Lower lobe of right lung (tissue), 2 donors: ENCODE results near the gene TARP.
A peak's percentile ranks its signal among the peaks of the same experiment; 100 is the strongest.

Experiments
- ATAC-seq, 2 donors: fragments of 200-7000 bp; cut with Tn5 transposase; one replicate each; pipeline ENCODE4 v1.9.1; 2020 to 2022; ENCODE audit warnings: mild to moderate bottlenecking in 2 of 2, moderate library complexity in 2 of 2
- DNase-seq: peaks from one replicate; pipeline ENCODE4 v3.0.0-alpha.2; 2020
- H3K27ac ChIP-seq: fragments of 200-600 bp; one replicate; pipeline ENCODE4 v1.8.0; 2022
- H3K27me3 ChIP-seq: fragments of 200-600 bp; one replicate; pipeline ENCODE4 v1.8.0; 2022; ENCODE audit warnings: low read depth
- H3K36me3 ChIP-seq: fragments of 200-600 bp; one replicate; pipeline ENCODE4 v1.8.0; 2022; ENCODE audit warnings: mild to moderate bottlenecking
- H3K4me1 ChIP-seq: fragments of 200-600 bp; one replicate; pipeline ENCODE4 v1.8.0; 2022
- H3K4me3 ChIP-seq: fragments of 200-600 bp; one replicate; pipeline ENCODE4 v1.8.0; 2022; ENCODE audit warnings: mild to moderate bottlenecking
- H3K9me3 ChIP-seq: fragments of 200-600 bp; one replicate; pipeline ENCODE4 v1.8.0; 2022
- CTCF ChIP-seq: fragments of 200-600 bp; IDR thresholded peaks from one replicate; pipeline ENCODE4 v1.8.0; 2022; ENCODE audit warnings: antibody characterized with exemption, mild to moderate bottlenecking
- intact Hi-C: fragments of 100-400 bp; cut with DNase I; formaldehyde crosslinking; loops from one replicate; pipeline ENCODE4 v1.11.0; 2022
- donor health status: DM: no; HTN: yes; CAD: no; lungs with severe emphysema.

TARP gene

DNA sequence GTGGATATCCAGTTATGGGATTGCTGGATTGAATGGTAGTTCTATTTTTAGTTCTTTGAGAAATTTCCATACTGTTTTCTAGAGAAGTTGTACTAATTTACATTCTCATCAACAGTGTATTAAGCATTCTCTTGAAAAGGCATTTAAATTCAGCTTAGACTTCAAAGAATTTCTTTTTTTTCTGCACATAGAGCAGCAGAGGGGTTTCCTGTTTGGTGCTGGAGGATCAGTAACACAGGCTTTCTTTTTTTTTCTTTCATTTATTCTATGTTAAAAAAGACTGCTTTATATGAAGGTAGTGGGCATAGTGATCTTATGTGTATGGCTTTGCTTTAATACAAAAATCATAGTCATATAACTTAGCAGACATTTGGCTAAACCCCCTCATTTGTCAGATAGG, 47.6 kb upstream of the TARP start:
- H3K27me3 ChIP-seq: no peaks in the 10 kb centered on the region
- DNase-seq: no peak
- TF ChIP-seq CTCF: no peak

DNA sequence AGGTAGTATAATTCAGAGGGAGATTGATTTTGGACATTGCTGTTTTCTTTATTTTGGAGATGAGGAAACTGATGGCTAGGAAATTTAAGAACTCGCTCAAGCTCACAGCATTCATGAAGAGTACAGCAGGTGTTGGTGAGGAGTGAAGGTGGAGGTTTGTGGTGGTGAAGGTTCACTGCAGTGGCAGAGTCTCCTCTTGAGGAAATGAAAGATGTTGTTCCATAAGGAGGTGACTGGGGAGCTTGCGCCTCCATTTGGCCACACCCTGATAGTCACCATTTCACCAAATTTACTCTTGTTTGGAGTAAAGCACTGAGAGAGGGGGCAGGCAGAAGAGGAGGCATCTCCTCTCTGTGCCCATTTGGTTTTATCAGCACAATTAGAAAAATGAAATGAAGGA, 46.4 kb upstream of the TARP start:
- H3K4me1 ChIP-seq: peaks cover 11% of the 10 kb centered on the region
- H3K27me3 ChIP-seq: no peaks in the 10 kb centered on the region
- H3K36me3 ChIP-seq: no peaks in the 10 kb centered on the region
- no peaks in the 10 kb centered on the region for H3K9me3 ChIP-seq
- ATAC-seq (no peak), DNase-seq (no peak)
- H3K27ac ChIP-seq: no peak overlapping the region
- no peak overlapping the region for H3K4me3 ChIP-seq
- no peak for TF ChIP-seq CTCF
- intact Hi-C loops: no loop called here

More for the DNA sequence above, 47.6 kb upstream of the TARP start:
- Histone ChIP-seq H3K4me3 (no peak overlapping the region), H3K27ac (no peak overlapping the region), H3K4me1 (peaks cover 11% of the 10 kb centered on the region), H3K9me3 (no peaks in the 10 kb centered on the region), H3K36me3 (no peaks in the 10 kb centered on the region)
- intact Hi-C loops: no loop called here
- no peak for ATAC-seq

DNA sequence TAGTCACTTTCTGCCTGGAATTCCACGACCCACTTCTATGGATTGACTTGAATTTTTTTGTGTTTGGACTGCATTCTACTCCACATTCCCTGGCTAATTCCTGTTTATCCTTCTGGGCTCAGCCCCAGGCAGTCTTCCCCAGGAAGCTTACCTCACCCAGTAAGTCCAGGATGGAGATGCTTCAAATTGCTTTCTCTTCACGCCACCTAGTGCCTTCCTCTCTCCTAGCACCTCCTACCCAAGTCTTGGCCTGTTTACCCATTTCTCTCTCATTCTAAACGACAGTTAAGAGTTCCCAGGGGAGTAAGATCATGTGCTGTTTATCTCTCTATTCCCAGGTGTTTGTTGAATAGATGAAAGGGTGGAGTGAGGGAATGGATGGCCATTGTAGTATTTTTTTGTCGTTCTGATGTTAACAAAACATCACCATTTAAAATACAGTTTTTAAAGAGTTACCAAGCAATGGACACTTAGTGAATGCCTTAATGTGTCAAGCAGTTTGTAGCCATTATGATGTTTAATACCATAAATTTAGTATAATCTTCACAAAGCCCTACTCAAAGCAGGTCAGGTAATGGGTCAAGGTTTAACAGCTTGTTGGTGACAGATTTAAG, 45.5 kb upstream of the TARP start:
- TF ChIP-seq CTCF: peak; percentile 52
- no peaks in the 10 kb centered on the region for H3K36me3 ChIP-seq
- peaks cover 11% of the 10 kb centered on the region for H3K4me1 ChIP-seq
- ATAC-seq (peak; percentile 81 to 89), DNase-seq (no peak)
- H3K4me3 ChIP-seq: no peak overlapping the region
- intact Hi-C loops: no loop called here
- H3K9me3 ChIP-seq: no peaks in the 10 kb centered on the region
- no peak overlapping the region for H3K27ac ChIP-seq
- no peaks in the 10 kb centered on the region for H3K27me3 ChIP-seq

- TF ChIP-seq CTCF: no peak
- Histone ChIP-seq H3K27me3 (no peaks in the 10 kb centered on the region), H3K36me3 (no peaks in the 10 kb centered on the region), H3K4me1 (peaks cover 16% of the 10 kb centered on the region), H3K27ac (no peak overlapping the region), H3K9me3 (no peaks in the 10 kb centered on the region), H3K4me3 (no peak overlapping the region)
- DNase-seq (no peak), ATAC-seq (peak; percentile 6 to 12)
- intact Hi-C loops: no loop called here
Observed at GRCh38 chr7:38318241-38318640, 44.8 kb upstream of the TARP start.

GRCh38 chr7:38317515-38317914, 44.1 kb upstream of the TARP start:
- Histone ChIP-seq H3K27me3 (no peaks in the 10 kb centered on the region), H3K27ac (no peak overlapping the region), H3K36me3 (no peaks in the 10 kb centered on the region), H3K4me1 (peaks cover 21% of the 10 kb centered on the region), H3K9me3 (no peaks in the 10 kb centered on the region), H3K4me3 (no peak overlapping the region)
- no peak for TF ChIP-seq CTCF
- ATAC-seq (peak; percentile 43 to 52), DNase-seq (no peak)
- intact Hi-C loops: no loop called here
